MM.1S (cell line): Measurements from ENCODE around the gene IL13.

ENCODE experiments used
- CTCF ChIP-seq: fragments of 300-600 bp; sonication (generic); IDR thresholded peaks from 2 replicates; pipeline ENCODE4 v1.5.1; 2016; ENCODE audit warnings: antibody characterized with exemption, low read length, mixed read lengths
- EZH2 ChIP-seq: fragments of 300-600 bp; sonication (generic); optimal IDR thresholded peaks from 2 replicates; pipeline ENCODE3; 2017; ENCODE audit warnings: low read depth, mild to moderate bottlenecking, antibody characterized with exemption, low read length, mixed read lengths
- EZH2phosphoT487 ChIP-seq: fragments of 300-600 bp; sonication (generic); IDR thresholded peaks from 2 replicates; pipeline ENCODE4 v1.6.1; 2018; ENCODE audit warnings: antibody characterized with exemption, low read length

GRCh38 chr5:132612846-132613245 lies 45.1 kb upstream of the IL13 start:
- no peak for TF ChIP-seq CTCF
- TF ChIP-seq EZH2 = no peak
- no peak for TF ChIP-seq EZH2phosphoT487
